NOMO-1 (cell line): Measurements from ENCODE around the gene SIPA1L3.

Source experiments
- DNase-seq, 2 experiments: peaks; one replicate each; lab custom pipeline; 2025; ENCODE audit not compliant: unreplicated experiment in 2 of 2; lab: John Stamatoyannopoulos, UW

Gene SIPA1L3

DNA sequence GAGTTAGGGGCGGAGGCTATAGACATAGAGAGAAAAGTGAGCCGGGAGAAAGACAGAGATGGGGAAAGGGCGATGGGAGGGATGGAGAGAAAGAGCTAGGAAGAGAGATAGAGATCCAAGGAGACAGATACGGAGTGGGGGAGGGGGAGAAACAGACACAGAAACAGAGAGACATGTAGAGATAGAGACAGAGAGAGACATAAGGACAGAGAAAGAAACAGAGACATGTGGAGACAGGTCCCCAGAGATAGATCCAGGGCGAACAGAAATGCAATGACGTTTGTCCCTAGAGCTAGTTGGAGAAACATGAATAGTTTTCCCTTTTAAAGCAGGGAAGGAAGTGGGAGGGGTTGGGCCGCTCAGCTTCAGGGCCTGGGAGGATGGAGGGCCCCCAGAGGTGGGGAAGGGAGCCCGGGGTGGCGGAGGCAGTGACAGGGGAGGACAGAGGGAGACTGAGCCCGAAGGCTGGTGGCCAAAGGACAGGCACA, 344.6 kb downstream of the SIPA1L3 start:
- DNase-seq = no peak

DNA sequence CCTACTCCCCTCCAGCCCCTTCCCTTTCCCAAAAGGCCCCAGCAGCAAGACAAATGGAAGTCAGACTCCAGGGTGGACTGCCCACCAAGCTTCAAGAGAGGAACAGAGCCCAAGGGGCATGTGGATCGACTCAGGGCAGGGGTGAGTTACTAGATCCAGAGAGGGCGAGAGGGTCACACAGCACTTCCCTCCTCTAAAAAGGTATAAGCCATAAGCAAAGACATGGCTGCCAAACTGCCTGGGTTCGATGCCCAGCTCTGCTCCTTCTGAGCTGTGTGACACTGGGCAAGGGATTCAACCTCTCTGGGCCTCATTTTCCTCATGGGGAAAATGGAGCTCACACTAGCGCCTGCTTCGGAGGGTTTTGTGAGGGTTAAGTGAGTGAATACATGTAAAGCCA, 345.4 kb downstream of the SIPA1L3 start:
- no peak for DNase-seq

DNA sequence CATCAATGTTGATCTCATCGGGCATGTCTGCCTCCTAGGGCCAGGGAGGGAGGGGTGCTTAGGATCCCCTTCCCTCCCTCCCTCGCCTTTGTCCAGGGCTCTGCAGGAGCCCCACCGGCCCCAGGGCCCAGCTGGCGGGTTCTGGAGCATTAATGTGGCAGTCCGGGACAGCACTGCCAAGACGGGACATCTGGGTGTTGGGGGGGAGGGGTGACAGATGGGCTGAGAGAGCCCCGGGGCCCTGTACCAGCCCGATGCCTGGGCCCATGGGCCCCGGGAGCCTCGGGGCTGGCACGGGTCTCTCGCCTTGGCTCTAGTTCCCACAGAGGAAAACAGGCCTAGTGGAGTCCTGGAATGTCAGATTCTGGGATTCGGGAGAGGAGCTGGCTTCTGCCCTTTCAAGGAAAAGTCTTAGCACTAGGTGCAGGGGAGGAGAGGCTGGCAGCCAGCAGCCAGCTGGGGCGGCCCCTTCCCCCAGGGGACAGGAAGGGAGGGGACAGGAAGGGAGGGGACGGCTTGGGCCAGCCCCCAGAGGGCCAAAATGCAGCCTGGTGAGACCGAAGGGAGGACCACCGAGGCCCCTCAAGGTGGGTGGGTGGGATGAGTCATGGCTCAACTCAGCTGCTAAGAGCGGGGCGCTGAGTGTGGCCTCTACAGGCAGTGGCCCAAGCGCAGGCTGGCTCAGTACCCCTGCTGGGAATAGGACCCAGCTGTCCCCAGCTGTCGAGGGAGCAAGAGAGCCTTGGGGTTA, 346.1 kb downstream of the SIPA1L3 start:
- DNase-seq = no peak

DNA sequence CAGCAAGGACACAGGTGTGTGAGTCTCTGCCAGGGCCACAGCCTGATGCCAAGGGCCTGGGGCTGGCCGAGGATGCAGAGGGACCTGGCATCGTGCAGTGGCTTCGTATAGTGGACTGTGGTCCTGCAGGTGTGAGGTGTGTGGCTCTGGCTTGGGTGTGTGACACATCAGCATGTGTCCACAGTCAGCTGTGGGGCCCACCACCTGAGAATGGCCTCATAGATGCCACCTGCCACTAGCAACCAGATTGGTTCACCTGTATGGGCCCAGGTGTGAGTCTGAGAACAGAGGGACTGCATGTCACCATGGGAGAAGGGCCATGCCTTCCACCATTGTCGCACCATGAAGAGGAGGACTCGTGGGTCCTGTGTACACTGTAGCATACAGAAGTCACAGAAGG, 346.8 kb downstream of the SIPA1L3 start:
- no peak for DNase-seq

DNA sequence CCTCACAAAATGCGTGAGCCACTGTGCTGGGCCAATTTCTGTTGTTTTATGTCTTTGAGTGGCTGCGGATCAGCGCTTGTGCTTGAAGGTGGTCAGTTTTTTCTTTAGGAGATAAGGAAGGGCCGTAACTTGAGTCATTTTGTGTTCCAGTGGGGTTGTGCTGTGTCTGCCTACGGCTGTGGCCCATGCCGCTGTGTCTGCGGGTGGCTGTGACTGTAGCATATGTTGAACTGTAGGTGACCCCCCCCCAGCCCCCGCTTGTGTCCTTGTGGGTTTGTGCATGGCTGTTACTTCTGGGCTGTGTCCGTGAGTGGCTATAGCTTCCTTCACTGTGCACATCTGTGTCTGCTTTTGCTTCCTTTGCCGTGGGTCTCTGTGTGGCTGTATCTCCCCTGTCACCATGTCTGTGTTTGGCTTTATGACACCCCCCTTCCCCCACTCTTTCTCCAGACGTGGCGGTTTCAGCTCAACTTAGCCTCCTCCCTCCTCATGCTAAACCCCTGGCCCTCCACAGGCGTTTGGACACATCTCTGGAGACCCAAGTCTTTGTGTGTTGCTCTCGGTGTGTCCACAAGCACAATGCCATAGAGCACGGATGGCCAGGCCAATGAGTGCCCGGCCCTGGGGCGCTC, 348.5 kb downstream of the SIPA1L3 start:
- DNase-seq = no peak
